ENCODE data around the gene PHLDA3.
"Not testable (repeated sequence)": the region's sequence is repeated elsewhere in the genome, so short reads cannot be mapped to it uniquely, and the experiment has no call there.

The PHLDA3 gene

DNA sequence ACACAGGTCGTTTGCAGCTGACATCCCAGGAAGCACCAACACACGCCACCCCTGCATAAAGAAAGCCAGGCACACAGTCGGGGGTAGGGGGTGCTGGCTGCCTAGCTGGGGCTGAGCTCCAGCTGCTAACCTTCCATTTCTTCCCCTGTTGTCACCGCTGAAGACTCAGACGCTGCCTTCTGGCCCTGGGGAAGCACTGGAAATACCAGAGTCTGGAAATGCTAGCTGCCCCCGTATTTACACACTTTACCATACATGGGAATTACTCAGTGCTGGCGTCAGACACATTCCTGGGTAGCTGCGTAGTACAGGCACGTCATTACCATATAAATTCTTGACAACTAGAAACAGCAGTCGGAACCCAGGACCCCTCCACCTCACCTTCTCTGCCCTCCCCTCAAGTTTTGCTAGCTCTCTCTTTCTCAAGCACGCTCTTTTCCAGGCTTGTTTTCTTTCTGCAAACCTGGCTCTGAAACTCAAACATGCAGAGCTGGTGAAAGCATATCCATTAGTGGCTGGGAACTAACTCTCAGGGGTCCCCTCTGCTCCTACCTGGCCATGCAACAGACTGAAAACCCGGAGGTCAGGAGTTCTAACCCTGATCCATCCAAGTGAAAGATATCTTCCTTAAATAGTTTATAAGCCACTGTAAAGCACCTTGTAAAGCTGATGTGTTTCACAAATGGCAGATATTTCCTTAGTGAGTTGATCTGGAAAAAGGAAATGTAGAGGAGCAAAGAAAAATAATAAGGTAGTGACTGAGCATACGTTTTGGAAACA is 34.6 kb upstream of the PHLDA3 start:
- DNase-seq (ENCODE audit: low read depth), result no peak

DNA sequence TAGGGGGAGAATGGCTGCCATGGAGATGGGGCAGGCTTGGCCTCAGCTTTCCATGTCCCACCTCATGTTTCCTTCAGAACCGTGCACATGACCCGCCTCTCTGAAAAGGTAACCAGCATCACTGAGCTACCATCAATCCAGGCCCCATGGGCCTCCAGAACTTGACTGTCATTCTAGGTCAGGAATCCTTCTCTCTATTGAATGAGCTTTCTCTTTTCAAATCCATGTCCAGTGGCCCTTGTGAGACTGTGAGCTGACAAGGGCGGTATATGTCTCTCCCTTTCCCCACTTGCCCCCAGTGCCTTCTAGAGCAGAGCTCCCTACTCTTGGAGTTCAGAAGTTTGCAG is 33.5 kb upstream of the PHLDA3 start:
- DNase-seq (ENCODE audit: low read depth), result no peak

DNA sequence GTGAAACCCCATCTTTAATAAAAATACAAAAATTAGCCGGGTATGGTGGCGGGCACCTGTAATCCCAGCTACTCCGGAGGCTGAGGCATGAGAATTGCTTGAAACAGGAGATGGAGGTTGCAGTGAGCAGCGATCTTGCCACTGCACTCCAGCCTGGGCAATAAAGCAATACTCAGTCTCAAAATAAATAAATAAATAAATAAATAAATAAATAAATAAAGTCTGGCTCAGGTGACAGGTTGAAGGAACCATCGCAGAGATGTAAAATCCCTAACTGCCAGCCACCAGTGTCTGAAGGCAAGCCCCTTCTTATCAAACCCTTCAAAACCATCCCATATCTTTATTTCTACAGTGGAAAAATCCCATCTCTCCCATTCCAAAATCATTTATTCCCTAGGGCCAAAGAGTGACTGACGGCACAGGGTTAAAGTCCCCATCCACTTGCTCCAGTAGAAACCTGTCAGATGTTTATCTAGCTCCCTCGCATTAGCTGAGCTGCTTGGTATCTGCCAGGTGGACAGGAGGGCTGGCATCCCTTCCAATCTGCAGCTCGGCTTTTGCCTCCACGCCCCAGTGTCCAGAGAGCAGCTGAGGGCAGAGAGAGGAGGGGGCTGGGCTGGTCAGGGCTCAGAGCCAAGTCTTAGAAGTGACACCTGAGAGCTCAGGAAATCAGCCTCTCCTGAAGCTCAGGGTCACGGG is 33.0 kb upstream of the PHLDA3 start:
- no peak for DNase-seq (ENCODE audit: low read depth)

DNA sequence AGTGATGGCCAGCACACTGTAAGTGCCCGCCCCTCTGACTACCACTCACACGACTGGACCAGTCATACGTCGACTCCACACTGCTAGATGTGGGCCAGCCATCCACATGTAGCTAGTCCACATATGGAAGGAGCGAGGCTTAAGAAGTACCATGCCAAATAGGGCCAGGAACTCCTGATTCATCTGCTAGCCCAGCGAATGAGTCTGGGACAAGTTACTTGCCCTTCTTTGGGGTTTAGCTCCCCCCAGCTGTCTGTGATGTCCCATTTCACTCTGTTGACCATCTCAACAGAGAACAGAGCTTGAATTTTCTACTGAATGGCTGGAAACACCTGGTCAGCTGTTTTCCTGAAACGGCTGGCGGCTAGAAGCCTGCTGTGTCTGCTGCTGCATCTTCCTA is 32.2 kb upstream of the PHLDA3 start:
- DNase-seq (ENCODE audit: low read depth), result no peak

DNA sequence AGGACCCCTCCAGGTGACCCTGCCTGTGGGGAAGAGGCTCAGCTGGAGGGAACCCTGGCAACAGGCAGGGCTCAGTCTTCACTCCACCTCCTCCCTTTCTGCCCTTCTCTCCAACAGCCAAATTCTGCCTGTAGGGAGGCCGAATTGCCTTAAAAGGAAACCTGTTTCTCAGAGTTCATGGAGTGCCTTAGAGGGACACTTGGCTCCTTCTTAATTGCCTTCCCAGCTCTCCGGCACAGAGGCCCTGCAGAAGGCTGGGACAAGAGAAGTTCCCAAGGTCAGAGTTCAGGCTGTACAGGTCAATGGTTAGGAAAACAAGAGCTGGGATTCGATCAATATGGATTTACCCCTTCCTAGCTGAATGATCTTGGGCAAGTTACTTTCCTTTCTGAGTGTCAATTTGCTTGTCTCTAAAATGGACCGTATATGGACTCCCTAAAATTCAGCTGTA is 31.7 kb upstream of the PHLDA3 start:
- DNase-seq (ENCODE audit: low read depth), result no peak

DNA sequence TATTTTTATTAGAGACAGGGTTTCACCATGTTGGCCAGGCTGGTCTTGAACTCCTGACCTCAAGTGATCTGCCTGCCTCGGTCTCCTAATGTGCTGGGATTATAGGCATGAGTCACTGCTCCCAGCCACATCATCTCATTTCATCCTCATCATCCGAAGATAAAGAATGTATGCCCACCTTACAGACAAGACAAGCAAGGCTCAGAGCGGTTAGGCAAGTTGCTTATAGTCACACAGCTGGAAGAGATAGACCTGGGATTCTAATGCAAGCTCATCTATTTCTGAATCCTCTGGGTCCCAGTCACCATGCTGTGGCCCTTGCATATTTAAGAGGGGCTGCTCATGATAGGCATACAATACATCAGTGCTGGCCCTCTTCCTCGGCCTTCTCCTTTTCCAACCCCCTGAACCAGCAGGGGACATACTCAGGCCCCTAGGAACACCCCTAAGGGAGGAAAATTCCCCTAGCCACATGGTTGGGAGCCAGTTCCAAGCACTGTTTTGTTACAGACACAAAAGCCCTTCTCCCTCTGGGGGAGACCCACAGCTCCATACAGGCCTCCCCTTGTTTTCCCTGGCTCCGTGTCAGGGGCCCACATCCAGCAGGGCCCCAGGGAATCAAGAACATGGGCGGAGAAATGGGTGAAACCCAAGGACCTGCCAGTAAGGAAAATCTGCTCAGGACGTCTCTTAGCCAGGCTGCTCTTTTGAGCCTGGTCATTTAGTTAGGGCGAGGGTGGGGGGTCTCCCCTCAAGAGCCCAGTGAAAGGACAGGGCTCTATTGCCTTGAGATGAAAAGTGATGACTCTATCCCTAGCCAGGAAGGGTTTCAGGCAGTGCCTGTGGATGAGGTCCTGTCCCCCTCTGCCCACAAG is 31.0 kb upstream of the PHLDA3 start:
- no peak for DNase-seq (ENCODE audit: low read depth)

DNA sequence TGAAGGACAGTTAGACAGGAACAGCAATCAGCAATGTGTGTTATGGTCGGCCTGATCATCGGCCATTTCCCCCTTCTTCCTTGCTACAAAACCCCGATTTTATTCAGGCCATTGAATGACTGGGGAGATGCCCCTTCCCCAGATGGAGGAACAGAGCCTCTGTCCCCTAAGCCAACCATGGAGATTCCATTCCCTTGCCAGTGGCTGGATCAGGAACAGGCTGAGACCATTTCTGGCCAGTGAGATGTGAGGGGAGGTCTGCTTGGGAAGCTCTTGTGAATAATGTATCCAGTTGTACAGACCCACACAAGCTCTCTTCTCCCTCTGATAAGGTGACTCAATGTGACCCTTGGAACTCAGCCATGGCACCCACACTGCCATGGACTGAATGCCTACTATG is 30.2 kb upstream of the PHLDA3 start:
- DNase-seq (ENCODE audit: low read depth), result no peak

DNA sequence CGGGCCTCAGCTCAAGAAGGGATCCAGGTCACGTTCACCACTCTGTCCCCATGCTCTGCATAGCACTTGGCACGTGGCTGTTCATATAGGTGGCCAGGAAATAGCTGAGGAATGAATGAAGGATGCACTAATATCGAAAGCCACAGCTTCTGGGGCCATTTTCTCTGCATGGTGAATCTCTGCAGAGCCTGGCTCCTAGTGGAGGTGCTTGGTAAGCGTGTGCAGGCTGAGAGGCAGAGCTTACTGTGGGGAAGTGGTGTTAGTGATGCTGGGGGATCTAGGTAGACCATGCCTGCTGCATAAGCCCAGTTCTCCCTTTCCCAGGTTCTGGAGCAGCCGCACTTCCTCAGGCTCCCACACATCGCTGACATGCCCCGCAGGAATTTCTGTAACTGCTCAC is 29.6 kb upstream of the PHLDA3 start:
- no peak for DNase-seq (ENCODE audit: low read depth)

DNA sequence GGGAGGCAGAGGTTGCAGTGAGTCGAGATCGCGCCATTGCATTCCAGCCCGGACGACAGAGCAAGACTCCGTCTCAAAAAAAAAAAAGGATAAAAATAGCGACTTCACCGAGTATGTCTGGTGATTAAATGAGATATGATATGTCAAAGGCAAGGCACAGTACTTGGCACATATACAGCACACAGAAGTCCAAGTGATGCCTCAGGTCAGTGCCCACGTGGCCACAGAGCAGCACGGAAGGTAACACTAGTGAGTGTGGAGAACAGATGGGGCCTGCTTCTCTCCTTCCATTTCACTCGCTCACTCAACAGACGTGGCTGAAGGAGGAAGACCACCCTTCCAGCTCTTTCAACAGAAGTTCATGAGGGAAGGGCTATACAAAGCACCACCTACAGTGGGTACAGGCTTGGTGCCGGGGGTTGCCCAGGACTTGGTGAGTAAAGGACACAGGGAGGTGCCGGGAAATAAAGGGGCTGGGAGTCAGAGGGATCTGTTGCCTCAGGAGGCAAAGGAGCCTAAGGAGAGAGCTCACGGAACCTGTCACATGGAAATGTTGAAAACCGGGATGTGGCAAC is 29.0 kb upstream of the PHLDA3 start:
- DNase-seq (ENCODE audit: low read depth), result no peak

DNA sequence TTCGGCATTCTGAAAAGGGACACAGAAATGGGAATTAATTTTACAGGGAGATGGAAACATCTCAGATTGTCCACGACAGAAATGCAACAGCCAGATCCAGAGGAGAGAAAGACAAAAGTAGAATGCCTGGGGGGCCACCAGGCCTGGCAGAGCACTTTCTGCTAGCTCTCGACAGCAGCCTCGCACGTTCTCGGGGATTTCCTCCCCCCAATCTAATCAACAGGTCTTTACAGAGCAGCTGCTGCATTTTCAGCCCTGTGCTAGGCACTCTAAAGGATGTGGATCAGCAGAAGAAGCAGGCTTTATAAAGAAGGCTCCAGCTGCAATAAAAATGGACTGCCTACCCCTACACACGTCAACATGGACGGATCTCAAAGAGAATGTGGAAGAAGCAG is 27.3 kb upstream of the PHLDA3 start:
- DNase-seq (ENCODE audit: low read depth), result no peak

DNA sequence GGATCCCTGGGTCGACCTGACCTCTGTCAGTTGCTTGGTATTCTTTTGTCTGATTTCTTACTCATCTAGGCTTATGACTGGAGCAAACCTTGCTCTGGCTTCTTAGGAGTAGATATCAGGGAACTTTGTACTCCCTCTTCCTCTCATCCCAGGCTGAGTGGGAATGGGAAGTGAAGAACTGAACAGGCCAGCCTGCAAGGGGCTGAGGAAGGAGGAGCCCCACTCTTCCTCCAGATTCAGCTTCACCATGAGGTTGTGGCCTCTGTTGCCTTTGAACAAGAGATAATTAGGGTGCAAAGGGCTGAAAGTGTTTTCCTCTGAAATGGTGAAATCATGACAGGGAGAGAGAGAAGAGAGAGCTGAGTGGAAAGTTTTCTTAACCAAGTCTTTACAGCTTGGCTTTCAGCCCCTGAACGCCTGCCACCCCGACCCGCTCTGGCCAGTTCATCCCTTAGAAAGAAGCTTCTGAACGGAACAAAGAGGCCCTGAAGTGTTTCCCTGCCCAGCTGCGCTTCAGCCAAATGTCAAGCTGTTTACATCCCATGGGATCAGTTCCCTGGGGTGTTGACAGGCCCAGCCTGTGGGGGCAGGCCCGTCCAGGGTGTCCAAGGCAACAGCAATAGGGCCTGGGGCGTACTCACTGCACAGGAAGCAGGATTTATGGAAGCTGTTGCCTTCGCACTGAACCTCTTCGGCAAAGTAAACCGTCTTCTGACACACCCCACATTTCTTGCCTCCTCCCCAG is 26.7 kb upstream of the PHLDA3 start:
- no peak for DNase-seq (ENCODE audit: low read depth)

DNA sequence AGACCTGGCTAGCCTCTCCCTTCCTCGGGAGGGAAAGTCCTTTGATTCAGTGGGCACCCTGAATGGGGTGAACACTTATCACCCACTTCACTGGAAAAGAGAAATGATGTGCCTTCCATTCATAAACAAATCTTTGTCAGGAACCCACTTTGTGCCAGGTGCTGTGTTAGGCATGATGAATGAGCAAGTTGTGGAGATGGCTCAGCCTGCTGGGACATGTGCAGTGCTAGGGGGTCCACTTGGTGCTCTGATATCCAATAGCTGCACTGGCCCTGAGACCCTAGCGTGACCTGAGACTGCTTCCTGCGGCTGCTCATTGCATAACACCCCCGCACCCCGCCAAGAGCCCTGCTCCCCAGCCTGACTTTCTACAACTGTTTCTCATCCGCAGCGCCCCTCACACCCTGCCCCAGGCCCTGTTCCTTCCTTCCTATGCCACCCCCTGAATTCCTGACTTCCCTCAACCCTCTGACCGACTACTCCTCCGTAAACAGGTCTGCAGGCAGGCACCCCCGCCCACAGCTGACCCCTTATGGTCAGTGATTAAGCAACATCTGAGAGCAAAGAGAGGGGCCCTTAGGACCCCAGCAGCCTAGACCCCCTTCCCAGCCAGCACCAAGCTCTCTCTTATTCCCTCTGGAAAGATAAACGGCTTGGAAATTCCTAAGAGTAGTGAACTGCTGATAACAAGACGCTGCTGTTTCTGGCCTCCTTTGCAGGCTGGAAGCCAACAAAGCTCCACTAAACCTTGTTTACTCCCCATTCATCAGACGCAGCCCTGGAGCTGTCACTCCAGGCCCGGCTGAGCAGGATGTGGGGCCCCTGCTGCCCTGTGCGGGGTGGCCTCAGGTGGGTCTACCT is 25.0 kb upstream of the PHLDA3 start:
- no peak for DNase-seq (ENCODE audit: low read depth)

DNA sequence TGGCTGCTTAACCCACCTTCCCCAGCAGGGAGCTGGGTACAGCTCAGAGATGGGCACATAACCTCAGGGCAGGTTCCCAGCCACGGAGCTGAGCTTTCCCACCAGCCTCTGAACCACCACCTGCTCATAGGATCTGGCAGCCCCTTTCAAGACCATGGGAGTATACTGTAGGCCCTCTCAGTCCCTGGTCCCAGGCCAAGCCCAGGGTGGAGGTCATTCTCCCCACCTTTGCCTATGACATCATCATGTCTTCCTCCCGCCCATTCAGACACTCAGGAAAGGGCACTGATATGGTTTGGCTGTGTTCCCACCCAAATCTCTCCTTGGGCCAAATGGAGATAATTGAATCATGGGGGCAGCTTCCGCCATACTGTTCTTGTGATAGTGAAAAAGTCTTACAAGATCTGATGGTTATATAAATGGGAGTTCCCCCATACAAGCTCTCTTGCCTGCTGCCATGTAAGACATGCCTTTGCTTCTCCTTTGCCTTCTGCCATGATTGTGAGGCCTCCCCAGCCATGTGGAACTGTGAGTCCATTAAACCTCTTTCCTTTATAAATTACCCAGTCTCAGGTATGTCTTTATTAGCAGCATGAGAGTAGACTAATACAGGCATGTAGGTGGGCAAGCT is 24.2 kb upstream of the PHLDA3 start:
- not testable (repeated sequence) for DNase-seq (ENCODE audit: low read depth)

DNA sequence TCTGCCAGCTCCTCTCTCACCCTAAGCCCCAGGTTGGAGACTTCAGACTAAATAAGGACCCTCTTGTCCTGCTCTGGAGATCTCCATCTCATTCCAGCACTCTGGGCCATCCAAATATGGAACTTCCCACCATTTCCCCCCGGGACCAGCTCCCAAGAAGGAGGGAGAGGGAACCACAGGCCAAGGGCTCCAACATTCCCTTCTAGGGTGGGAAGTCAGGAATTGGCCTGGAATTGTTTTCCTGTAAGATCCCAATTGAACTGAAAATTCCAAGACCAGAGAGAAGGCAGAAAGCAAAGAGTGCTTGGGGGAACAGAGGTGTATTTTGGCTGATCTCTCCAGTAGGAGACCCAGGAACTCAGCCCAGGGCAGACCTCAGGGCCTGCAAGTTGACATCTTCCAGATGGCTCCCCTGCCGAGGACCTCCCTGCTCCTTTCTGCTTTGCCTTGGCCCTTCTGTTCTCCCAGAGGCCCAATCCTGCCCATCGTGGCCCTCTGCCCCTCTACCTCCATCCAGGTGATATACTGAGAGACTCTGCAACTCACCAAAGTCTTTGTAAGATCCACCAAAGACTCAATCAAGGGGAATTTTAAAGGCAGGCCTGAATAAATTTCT is 23.0 kb upstream of the PHLDA3 start:
- no peak for DNase-seq (ENCODE audit: low read depth)

DNA sequence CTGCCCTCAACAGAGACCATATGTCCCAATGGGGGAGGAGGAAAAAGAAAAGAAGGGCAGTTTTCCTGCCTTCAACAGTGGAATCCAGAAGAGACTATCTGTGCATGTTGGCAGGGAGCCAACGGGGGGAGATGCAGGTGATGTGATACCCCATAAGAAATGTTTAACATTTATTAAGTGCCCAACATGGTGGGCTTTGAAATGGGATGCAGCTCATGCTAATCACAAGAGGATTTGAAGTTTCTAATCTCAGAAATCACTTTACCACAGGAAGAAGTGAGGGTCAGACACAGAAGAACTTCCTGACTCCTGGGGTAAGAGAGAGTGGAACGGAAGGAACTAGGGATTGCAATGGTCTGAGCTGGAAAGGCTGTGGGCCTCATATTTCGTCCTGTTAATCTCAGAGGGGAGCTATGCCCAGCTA is 21.7 kb upstream of the PHLDA3 start:
- DNase-seq (ENCODE audit: low read depth), result no peak

DNA sequence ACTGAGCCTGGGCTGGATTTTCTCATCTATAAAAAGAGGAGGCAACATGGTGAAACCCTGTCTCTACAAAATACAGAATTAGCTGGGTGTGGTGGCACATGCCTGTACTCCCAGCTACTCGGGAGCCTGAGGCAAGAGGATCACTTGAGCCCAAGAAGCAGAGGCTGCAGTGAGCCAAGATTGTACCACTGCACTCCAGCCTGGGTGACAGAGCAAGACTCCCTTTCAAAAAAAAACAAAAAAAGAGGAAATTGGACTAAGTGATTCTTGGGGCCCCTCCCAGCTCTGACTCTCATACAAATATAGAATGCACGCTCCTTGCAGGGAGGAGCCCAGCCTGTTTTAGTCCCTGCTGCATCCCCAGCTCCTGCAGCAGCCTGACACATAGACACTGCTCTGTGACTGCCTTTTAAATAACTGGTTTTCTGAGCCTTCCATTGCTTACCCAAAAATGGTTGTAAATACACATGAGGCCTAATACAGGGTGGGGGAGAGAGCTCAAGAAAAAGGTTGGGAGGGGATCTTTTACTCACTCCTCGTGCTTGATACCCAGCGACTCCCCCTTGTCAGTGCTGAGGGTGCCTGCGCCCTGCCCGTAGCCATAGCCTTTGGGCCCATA is 20.8 kb upstream of the PHLDA3 start:
- no peak for DNase-seq (ENCODE audit: low read depth)

DNA sequence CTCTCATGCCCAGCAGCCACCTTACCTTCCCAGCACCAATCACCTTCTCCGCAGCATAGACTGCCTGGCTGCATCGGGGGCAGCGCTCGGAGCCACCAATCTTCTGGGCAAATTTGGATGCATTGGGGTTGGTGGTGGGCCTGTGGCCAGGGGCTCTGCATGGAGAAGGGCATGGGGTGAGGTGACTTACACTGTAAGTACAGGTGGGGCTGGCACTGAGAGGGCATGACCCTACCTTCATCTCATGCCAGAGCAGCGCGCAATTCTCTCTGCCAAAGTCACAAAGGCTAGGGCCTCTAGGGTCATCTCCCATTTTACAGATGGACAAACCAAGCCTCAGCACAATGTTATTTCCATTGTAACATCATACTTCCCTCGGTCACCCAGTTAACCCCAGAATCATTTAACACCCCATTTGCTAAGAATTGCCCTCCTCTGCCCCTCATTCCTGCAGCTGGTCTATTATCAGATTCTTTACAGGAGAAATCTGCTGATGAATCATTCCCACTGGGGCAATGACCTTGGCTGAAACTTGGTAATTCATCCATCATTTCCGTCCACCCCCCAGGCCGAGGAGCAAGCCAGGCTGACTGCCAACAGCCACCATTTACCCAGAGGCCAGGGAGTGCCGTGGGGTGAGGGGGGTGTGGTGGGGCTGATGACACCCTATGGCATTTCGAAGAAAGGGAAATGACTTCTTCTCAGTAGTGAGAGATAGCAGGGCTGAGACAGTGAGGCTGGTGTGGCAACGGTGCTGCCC is 20.0 kb upstream of the PHLDA3 start:
- no peak for DNase-seq (ENCODE audit: low read depth)

DNA sequence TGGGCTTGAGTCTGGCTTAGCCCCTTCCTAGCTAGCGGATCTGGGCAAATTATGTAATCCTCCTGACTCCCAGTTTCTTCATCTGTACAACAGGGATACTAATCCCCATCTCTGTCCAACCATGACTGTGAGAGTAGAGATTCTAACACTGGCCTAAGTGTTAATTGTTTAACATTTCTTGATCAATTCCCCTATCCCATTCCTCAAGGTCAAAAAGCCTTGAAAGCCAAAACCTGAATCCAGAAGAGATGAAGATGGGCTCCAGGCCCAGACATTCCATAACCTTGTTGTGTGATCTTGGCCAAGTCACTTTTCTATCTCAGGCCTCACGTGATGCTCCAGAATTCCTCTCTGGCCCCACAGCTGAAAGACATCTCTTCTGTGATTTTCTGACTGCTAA is 18.8 kb upstream of the PHLDA3 start:
- no peak for DNase-seq (ENCODE audit: low read depth)

DNA sequence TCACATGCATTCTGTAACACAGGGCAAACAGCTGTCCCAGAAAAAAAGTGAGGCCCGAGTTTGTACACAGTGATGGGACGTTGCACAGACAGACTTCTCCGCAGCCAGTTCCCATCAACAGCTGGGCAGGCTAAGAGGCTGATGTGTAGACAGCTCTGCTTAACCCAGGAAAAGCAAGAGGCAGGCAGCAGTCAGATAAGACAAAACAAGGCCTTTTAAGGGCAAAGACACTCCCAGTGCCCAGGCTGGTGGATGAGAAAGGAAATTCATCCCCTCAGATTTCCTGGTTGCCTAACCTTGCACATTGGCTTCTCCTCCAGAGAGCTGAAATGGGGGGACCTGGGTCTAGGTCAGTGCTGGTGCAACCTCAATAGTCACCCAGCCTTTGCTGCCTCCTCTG is 17.2 kb upstream of the PHLDA3 start:
- no peak for DNase-seq (ENCODE audit: low read depth)

Data from activated T-helper 9 cell treated with anti-CD3 and anti-CD28 coated beads, Interleukin-2, amount 50 U/mL, for 16 hours (primary cell).